Esophagus muscularis mucosa (tissue), 4 donors: ENCODE data around the gene SLC18B1.

Experiments used
- EP300 ChIP-seq: sonication (generic); formaldehyde crosslinking; IDR thresholded peaks from one replicate; pipeline ENCODE4 v1.6.1; 2017; ENCODE audit warnings: antibody characterized with exemption
- POLR2A ChIP-seq: fragments of 450-650 bp; IDR thresholded peaks from one replicate; pipeline ENCODE4 v1.6.1; 2017; ENCODE audit warnings: antibody characterized with exemption, moderate library complexity, mild to moderate bottlenecking, low read depth
- POLR2AphosphoS5 ChIP-seq, 2 donors: sonication (generic); formaldehyde crosslinking; IDR thresholded peaks; one replicate each; pipeline ENCODE4 v1.6.1; 2017; ENCODE audit warnings: antibody characterized with exemption in 2 of 2
- TF ChIP-seq, protein P1 (sequence below), 3 experiments: fragments of 200-600 bp in 2 of 3; fragments of 450-650 bp in 1 of 3; sonication (generic) in 2 of 3; IDR thresholded peaks; one replicate each; pipeline ENCODE4 v1.5.1; 2017 to 2019; ENCODE audit warnings: antibody characterized with exemption in 3 of 3, mild to moderate bottlenecking in 2 of 3, moderate library complexity in 1 of 3

- TF ChIP-seq, protein P1, sequence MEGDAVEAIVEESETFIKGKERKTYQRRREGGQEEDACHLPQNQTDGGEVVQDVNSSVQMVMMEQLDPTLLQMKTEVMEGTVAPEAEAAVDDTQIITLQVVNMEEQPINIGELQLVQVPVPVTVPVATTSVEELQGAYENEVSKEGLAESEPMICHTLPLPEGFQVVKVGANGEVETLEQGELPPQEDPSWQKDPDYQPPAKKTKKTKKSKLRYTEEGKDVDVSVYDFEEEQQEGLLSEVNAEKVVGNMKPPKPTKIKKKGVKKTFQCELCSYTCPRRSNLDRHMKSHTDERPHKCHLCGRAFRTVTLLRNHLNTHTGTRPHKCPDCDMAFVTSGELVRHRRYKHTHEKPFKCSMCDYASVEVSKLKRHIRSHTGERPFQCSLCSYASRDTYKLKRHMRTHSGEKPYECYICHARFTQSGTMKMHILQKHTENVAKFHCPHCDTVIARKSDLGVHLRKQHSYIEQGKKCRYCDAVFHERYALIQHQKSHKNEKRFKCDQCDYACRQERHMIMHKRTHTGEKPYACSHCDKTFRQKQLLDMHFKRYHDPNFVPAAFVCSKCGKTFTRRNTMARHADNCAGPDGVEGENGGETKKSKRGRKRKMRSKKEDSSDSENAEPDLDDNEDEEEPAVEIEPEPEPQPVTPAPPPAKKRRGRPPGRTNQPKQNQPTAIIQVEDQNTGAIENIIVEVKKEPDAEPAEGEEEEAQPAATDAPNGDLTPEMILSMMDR (IDR thresholded peaks at IDR 0.05) = no peak
- TF ChIP-seq POLR2A (no peak), POLR2AphosphoS5 (IDR thresholded peaks at IDR 0.05) (no peak), EP300 (no peak)
Observed at GRCh38 chr6:132728616-132729015, 69.8 kb downstream of the SLC18B1 start.
